ENCODE measurements around the gene ELOVL1.
A peak's percentile ranks its signal among the peaks of the same experiment; 100 is the strongest.

ELOVL1 gene

DNA sequence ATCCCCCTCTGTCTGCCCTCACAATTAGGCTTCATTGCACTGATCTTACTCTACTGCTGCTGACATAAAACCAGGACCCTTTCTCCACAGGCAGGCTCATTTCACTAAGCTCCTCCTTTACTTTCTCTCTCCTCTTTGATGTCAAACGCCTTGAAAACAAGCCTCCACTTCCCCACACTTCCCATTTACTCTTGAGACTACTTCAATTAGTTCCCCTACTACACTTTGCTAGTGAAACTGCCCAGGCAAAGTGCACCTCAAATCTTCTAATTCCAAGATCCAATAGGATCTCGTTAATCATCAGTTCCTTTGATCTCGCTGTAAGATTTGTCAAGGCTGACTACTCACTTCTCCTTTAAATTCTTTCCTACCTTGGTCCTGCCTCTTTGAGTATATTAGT is 14.9 kb downstream of the ELOVL1 start:
- no peak overlapping the region for H3K4me3 Mint-ChIP-seq
- peak overlapping the region; percentile 15 for H3K27ac Mint-ChIP-seq
- peaks cover 7% of the 10 kb centered on the region for H3K36me3 Mint-ChIP-seq
- no peaks in the 10 kb centered on the region for H3K27me3 Mint-ChIP-seq
- no peak for ATAC-seq
- H3K9me3 Mint-ChIP-seq = no peaks in the 10 kb centered on the region
- peaks cover 9% of the 10 kb centered on the region for H3K4me1 Mint-ChIP-seq

GRCh38 chr1:43352351-43352705 is 15.5 kb downstream of the ELOVL1 start:
- peaks cover 7% of the 10 kb centered on the region for H3K36me3 Mint-ChIP-seq
- H3K4me3 Mint-ChIP-seq = no peak overlapping the region
- peaks cover 8% of the 10 kb centered on the region for H3K4me1 Mint-ChIP-seq
- no peaks in the 10 kb centered on the region for H3K9me3 Mint-ChIP-seq
- no peak for ATAC-seq
- H3K27me3 Mint-ChIP-seq = no peaks in the 10 kb centered on the region
- H3K27ac Mint-ChIP-seq = peak overlapping the region; percentile 15

DNA sequence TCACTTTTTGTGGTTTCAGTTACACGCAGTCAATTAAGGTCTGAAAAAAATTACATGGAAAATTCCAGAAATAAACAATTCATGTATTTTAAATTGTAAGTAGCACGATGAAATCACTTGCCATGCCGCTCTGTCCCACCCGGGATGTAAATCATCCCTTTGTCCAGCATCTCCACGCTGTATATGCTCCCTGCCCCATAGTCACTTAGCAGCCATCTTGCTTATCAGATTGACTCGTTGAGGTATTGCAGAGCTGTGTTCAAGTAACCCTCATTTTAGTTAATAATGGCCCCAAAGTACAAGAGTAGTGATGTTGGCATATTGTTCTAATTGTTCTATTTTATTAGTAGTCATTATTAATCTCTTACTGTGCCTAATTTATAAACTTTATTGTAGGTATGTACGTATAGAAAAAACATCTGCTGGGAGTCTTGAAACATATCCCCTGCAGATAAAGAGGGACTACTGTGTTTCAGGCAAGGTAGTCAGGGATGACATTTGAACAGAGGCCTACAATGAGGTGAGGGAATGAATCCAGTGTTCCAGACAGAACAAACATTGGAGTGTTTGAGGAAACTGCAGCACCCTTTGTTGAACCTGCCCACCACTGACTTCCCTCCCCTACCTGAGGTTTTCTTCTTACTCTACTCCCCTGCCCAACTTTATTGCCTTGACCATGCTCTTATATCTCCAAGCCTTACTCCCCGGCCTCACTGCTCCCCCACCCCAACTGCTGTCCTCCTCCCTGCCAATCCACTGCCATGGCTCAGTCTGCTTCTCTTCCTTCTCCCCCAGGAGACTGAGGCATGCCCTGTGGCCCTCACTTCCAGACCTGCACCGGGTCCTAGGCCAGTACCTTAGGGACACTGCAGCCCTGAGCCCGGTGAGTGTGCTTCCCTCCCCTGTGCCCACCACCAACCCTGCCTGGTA is 16.1 kb downstream of the ELOVL1 start:
- Mint-ChIP-seq H3K4me1 (peaks cover 8% of the 10 kb centered on the region), H3K27me3 (no peaks in the 10 kb centered on the region), H3K36me3 (peaks cover 7% of the 10 kb centered on the region), H3K27ac (peak overlapping the region; percentile 15), H3K9me3 (no peaks in the 10 kb centered on the region), H3K4me3 (no peak overlapping the region)
- ATAC-seq = no peak

DNA sequence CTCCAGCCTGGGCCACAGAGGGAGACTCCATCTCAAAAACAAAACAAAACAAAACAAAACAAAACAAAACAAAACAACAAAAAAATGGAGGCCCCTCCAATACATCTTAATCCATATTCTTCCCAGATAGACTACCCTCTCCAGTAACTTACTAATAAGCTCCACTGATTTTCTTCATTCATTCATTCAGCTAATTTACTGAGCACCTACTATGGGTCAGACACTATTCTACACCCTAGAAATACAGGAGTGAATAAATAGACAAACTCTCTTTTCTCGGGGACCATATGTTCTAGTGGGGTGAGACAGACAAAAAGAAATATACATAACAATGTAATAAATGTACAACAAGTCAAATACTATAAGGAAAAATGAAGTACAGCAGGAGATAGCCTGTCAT is 16.8 kb downstream of the ELOVL1 start:
- no peaks in the 10 kb centered on the region for H3K9me3 Mint-ChIP-seq
- H3K4me1 Mint-ChIP-seq = peaks cover 8% of the 10 kb centered on the region
- no peaks in the 10 kb centered on the region for H3K27me3 Mint-ChIP-seq
- no peak overlapping the region for H3K27ac Mint-ChIP-seq
- ATAC-seq = no peak
- H3K36me3 Mint-ChIP-seq = peaks cover 7% of the 10 kb centered on the region
- H3K4me3 Mint-ChIP-seq = no peak overlapping the region

- peak overlapping the region; percentile 65 for H3K27ac Mint-ChIP-seq
- peaks cover 6% of the 10 kb centered on the region for H3K36me3 Mint-ChIP-seq
- no peaks in the 10 kb centered on the region for H3K27me3 Mint-ChIP-seq
- H3K4me1 Mint-ChIP-seq = peaks cover 8% of the 10 kb centered on the region
- ATAC-seq = no peak
- H3K4me3 Mint-ChIP-seq = peak overlapping the region; percentile 38
- no peaks in the 10 kb centered on the region for H3K9me3 Mint-ChIP-seq
Measured at GRCh38 chr1:43349594-43350306, 18.1 kb downstream of the ELOVL1 start.

DNA sequence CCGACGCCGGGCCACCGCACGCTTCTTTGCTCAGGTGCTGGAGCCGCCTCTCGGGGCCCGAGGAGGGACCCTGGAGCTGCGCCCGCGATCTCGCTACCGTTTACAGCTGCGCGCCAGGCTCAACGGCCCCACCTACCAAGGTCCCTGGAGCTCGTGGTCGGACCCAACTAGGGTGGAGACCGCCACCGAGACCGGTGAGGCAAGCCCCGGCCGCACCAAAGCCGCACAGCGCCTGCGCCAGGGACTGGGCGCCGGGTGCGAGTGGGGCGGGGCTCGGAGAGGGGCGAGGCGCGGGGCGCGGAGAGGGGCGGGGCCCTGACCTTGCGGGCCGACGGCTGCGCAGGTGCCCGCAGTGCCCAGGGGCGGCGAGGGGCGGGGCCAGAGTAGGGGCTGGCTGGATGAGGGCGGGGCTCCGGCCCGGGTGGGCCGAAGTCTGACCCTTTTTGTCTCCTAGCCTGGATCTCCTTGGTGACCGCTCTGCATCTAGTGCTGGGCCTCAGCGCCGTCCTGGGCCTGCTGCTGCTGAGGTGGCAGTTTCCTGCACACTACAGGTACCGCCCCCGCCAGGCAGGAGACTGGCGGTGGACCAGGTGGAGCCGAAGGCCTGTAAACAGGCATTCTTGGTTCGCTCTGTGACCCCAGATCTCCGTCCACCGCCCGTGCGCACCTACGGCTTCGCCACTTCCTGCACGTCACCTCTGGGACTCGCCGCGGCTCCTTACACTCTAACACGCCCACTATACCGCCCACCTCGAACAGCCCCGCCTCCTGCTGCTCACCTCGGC is 18.8 kb downstream of the ELOVL1 start:
- peak overlapping the region; percentile 38 for H3K4me3 Mint-ChIP-seq
- peak overlapping the region; percentile 65 for H3K27ac Mint-ChIP-seq
- H3K4me1 Mint-ChIP-seq = peaks cover 8% of the 10 kb centered on the region
- ATAC-seq = peak; percentile 91
- H3K27me3 Mint-ChIP-seq = no peaks in the 10 kb centered on the region
- no peaks in the 10 kb centered on the region for H3K36me3 Mint-ChIP-seq
- no peaks in the 10 kb centered on the region for H3K9me3 Mint-ChIP-seq

DNA sequence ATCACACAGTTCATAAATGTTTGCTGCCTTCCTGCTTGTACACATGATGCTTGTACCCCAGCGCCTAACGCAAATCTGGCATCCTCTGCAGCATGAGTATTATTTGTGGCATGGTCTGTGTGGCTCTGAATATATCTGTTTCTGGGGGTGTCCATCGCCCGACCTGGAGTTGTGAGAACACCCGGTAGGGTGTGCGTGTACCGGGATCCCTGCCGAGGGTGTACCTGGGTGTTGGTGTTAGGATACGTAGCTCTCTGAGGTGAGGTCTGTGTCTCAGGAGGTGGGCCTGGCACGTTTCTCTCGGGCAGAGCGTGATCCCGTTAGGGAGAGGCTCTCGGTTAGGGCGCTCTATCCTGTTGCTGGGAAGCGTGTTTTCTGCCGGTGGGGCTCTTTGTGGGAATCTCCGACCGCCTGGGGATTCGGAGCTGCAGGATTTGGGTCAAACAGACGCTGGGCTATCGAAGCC is 19.4 kb downstream of the ELOVL1 start:
- no peaks in the 10 kb centered on the region for H3K36me3 Mint-ChIP-seq
- ATAC-seq = no peak
- H3K4me1 Mint-ChIP-seq = peaks cover 8% of the 10 kb centered on the region
- H3K27me3 Mint-ChIP-seq = no peaks in the 10 kb centered on the region
- no peaks in the 10 kb centered on the region for H3K9me3 Mint-ChIP-seq
- peak overlapping the region; percentile 22 for H3K4me3 Mint-ChIP-seq
- peak overlapping the region; percentile 65 for H3K27ac Mint-ChIP-seq

DNA sequence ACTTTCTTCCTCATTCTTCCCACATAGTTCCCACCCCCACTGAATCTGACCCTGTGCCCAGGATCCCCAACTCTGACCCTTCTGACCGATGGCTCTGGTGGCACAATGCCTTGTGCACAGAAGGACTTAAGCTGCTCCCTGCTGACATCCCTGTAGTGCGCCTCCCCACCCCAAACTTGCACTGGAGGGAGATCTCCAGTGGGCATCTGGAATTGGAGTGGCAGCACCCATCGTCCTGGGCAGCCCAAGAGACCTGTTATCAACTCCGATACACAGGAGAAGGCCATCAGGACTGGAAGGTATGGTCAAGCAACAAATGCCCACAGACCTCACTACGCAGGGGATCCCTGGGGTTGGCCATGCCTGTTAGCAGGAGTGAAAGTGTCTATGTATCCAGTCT is 21.2 kb downstream of the ELOVL1 start:
- no peaks in the 10 kb centered on the region for H3K9me3 Mint-ChIP-seq
- ATAC-seq = no peak
- no peaks in the 10 kb centered on the region for H3K27me3 Mint-ChIP-seq
- H3K27ac Mint-ChIP-seq = no peak overlapping the region
- no peak overlapping the region for H3K4me3 Mint-ChIP-seq
- peaks cover 8% of the 10 kb centered on the region for H3K4me1 Mint-ChIP-seq
- H3K36me3 Mint-ChIP-seq = no peaks in the 10 kb centered on the region

GRCh38 chr1:43345120-43345519 is 22.7 kb downstream of the ELOVL1 start:
- H3K36me3 Mint-ChIP-seq = no peaks in the 10 kb centered on the region
- H3K27me3 Mint-ChIP-seq = no peaks in the 10 kb centered on the region
- no peak overlapping the region for H3K27ac Mint-ChIP-seq
- H3K4me3 Mint-ChIP-seq = no peak overlapping the region
- H3K9me3 Mint-ChIP-seq = no peaks in the 10 kb centered on the region
- no peak for ATAC-seq
- H3K4me1 Mint-ChIP-seq = peaks cover 8% of the 10 kb centered on the region

DNA sequence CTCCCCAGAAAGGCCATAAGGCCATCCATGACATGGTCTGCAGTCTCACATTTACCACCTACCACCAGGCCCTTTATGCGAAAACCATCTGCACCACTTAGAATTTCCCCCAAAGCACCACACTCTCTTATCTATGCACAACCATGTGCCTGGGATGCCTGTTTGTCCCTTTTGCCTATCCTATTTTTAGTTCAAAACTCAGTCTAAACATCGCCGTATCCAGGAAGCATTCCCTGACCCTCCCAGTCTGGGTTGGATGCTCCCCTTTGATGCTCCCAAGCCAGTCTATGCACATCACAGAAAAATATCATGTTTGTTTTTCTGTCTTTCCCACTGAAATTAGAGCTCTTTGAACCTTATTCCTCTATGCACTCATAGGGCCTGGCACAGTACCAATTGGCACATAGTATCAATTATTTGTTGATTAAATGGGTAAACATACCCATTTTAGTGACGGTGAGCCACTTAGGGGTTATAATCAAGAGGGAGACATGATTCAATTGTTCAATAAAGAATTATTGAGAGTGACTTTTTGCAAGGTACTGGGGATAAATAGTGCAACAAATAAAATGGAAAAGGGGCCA is 23.5 kb downstream of the ELOVL1 start:
- H3K27ac Mint-ChIP-seq = no peak overlapping the region

GRCh38 chr1:43340559-43340958 is 27.3 kb downstream of the ELOVL1 start:
- ATAC-seq = no peak
- Mint-ChIP-seq H3K27me3 (no peaks in the 10 kb centered on the region), H3K36me3 (no peaks in the 10 kb centered on the region), H3K4me1 (no peaks in the 10 kb centered on the region), H3K27ac (no peak overlapping the region), H3K4me3 (no peak overlapping the region), H3K9me3 (no peaks in the 10 kb centered on the region)

More for the DNA sequence above, 23.5 kb downstream of the ELOVL1 start:
- ATAC-seq = no peak
- Mint-ChIP-seq H3K36me3 (no peaks in the 10 kb centered on the region), H3K4me1 (peaks cover 1% of the 10 kb centered on the region), H3K27me3 (no peaks in the 10 kb centered on the region), H3K4me3 (no peak overlapping the region), H3K9me3 (no peaks in the 10 kb centered on the region)

DNA sequence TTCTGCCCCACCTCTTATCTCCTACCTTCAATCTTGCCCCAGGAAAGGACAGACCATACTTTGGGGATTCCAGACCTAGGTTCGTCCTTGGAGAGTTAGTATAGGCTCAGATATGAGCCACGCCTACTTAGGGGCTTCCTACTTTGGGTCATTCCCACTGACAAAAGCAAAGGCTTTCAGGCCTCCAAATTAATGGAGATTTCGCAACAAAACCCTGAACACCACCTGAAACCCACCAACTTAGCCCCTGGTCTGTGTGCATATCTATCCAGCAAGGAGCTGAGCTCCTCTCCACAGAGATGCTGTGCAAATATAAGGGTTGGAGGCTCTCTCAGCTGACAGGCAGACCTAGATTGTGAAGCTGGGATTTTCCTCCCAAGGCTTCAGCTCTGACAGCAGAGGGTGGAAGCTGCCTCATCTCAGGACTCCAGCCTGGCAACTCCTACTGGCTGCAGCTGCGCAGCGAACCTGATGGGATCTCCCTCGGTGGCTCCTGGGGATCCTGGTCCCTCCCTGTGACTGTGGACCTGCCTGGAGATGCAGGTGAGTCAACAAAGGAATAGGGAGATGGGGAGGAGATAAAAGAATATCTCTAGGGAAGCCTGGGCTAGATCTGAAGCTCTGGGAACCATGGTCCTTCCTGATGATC is 28.1 kb downstream of the ELOVL1 start:
- H3K27me3 Mint-ChIP-seq = no peaks in the 10 kb centered on the region
- H3K4me1 Mint-ChIP-seq = no peaks in the 10 kb centered on the region
- H3K36me3 Mint-ChIP-seq = no peaks in the 10 kb centered on the region
- H3K4me3 Mint-ChIP-seq = no peak overlapping the region
- ATAC-seq = no peak
- H3K9me3 Mint-ChIP-seq = no peaks in the 10 kb centered on the region
- no peak overlapping the region for H3K27ac Mint-ChIP-seq

DNA sequence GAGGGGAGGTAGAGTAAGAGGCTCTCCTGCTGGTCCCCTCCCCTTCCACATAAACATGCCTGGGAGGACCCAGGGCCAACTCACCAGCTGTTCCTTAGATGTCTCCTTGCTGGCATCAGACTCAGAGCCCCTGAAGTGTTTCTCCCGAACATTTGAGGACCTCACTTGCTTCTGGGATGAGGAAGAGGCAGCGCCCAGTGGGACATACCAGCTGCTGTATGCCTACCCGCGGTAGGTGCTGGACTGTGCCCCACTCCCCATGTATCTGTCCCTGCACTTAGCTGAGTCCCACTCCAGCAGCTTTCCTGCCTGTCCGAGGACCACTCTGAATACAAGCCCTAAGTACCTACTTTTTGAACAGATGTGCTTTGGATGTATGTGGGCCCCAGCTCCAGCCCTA is 29.8 kb downstream of the ELOVL1 start:
- no peak overlapping the region for H3K27ac Mint-ChIP-seq
- H3K36me3 Mint-ChIP-seq = no peaks in the 10 kb centered on the region
- H3K27me3 Mint-ChIP-seq = no peaks in the 10 kb centered on the region
- no peaks in the 10 kb centered on the region for H3K9me3 Mint-ChIP-seq
- no peak for ATAC-seq
- no peak overlapping the region for H3K4me3 Mint-ChIP-seq
- H3K4me1 Mint-ChIP-seq = no peaks in the 10 kb centered on the region

DNA sequence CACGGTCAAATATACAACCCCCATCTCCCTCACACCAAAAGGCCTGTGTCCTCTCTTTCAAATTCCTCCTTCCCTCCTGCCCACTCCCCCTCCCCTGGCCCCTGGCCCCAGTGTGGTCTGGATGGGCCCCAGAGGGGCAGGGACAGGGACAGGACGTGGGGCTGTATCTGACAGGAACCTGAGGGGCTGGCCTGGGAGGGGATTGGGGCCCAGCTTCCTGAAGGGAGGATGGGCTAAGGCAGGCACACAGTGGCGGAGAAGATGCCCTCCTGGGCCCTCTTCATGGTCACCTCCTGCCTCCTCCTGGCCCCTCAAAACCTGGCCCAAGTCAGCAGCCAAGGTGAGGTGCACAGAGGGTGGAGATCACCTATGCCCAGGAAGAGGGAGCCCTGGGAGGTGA is 30.2 kb downstream of the ELOVL1 start, which contains the start of gene MPL:
Gene MPL (plus strand): TSS at position 231 of the 400 bp plus-strand sequence. CDS start 31 bp downstream, at position 262.
- no peak within 1 kb of the TSS for H3K4me3 Mint-ChIP-seq
- ATAC-seq = peak; percentile 54
- H3K27ac Mint-ChIP-seq = no peak within 1 kb of the TSS
- no peaks in the 10 kb centered on the region for H3K9me3 Mint-ChIP-seq
- H3K27me3 Mint-ChIP-seq = no peaks in the 10 kb centered on the region
- H3K36me3 Mint-ChIP-seq = no peaks in the 10 kb centered on the region
- H3K4me1 Mint-ChIP-seq = no peaks in the 10 kb centered on the region
